Measurements from ENCODE around the gene VPS33A.
"Not testable (repeated sequence)": the region's sequence is repeated elsewhere in the genome, so short reads cannot be mapped to it uniquely, and the experiment has no call there.

DNA sequence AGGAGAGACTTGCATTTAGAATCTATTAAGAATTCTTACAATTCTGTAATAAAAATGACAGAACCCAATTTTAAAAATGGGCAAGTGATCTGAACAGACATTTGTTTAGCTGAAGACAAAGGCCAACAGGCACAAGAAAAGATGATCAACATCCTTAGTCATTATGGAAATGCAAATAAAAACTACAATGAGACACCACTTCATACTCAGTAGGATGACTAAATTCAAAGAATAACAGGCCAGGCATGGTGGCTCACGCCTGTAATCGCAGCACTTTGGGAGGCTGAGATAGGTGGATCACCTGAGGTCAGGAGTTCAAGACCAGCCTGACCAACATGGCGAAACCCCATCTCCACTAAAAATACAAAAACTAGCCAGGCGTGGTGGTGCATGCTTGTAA is 7.8 kb downstream of the VPS33A start:
- TF ChIP-seq, protein P1, sequence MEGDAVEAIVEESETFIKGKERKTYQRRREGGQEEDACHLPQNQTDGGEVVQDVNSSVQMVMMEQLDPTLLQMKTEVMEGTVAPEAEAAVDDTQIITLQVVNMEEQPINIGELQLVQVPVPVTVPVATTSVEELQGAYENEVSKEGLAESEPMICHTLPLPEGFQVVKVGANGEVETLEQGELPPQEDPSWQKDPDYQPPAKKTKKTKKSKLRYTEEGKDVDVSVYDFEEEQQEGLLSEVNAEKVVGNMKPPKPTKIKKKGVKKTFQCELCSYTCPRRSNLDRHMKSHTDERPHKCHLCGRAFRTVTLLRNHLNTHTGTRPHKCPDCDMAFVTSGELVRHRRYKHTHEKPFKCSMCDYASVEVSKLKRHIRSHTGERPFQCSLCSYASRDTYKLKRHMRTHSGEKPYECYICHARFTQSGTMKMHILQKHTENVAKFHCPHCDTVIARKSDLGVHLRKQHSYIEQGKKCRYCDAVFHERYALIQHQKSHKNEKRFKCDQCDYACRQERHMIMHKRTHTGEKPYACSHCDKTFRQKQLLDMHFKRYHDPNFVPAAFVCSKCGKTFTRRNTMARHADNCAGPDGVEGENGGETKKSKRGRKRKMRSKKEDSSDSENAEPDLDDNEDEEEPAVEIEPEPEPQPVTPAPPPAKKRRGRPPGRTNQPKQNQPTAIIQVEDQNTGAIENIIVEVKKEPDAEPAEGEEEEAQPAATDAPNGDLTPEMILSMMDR (IDR thresholded peaks at IDR 0.05; ENCODE audit: insufficient read depth, low read depth, low read length): not testable (repeated sequence)
- not testable (repeated sequence) for TF ChIP-seq EZH2 (IDR thresholded peaks at IDR 0.05; ENCODE audit: insufficient read depth, low read length)

All from astrocyte (in vitro differentiated cells and primary cell).